HG03571 (cell line): ENCODE data around the gene BUB1B.

ENCODE experiments used
- ATAC-seq: cut with Tn5 transposase; IDR thresholded peaks from one replicate; pipeline ENCODE4 v1.9.1; 2021; ENCODE audit not compliant: unreplicated experiment

The BUB1B gene

DNA sequence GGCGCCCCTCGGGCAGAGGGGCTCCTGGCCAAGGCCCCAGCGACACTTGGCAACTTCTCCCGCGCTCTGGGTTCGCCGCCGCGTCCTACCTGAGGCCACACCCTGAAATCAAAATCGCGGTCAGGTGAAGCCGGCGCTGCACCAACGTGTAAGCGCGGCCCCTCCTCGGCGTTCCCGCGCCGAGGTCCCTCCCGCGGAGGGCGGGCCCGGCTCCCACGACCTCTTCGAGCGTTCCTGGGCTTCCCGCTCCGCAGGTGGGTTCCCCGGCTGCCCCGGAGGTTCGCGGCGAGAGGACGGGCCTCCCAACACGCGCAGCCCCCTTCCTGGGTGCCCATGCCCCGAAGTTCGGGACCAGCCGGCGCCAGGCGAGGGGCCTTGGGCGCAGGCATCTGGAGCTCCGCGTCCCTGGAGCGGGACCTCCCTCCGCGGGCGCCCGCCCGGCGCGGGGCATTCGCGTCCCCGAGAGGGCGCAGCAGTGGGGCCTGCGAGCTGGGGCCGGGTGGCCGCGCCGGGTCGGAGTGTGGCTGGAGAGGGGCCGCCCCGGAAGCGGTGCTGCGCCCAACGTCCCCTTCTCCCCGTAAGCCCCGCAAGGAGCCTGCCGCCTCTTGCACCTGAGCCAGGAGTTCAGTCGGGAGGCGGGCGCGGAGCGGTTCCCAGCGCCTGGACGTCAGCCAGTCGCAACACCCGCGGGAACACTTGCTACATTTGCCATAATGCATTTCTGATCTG, 91.7 kb downstream of the BUB1B start:
- ATAC-seq, result no peak

DNA sequence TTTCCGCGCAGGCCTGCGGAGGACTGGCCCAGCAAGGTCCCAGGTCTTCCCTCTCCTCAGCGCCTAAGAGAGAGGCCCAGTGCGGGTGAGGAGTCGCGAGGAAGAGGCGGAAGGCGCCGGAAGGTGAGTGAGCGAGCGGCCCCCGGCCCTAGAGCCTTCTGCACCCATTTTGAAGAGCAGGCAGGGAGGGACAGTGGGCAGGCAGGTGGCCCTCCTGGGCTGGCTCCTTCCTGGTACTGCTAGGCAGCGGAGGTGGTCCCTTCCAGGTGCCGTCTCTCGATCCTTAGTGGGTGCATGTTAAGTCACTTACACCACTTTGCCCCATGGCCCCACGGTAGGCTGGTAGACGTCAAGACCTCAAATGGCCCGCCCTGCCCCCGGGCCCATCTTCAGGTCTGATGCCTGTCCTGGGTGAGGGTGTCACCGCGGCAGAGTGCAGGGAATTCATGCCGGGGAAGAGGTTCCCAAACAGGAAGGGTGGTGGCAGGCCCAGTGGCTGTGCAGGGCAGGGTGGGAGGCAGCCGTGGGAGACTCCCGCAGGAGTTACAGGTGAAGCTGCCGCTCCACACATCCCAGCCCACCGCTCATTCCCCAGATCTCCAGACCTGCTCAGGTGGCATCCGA, 92.4 kb downstream of the BUB1B start:
- ATAC-seq, result no peak

DNA sequence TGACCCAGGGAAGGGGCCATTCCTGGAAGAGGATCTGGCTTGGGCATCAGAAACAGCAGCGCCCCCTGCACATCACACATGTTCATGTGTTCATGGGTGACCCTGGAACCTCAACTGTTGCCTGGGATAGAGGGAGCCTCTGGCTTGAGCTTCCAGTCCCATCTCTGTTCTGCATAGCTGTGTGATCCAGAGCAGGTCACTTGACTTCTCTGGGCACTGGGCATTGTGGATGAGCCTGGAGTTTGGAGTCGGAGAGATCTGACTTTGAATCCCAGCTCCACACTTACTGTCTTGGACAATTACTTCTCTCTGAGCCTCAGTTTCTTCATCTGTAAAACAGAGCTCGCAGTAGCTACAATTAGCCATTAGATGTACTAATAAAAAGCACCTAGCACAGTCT, 93.6 kb downstream of the BUB1B start:
- ATAC-seq, result no peak

DNA sequence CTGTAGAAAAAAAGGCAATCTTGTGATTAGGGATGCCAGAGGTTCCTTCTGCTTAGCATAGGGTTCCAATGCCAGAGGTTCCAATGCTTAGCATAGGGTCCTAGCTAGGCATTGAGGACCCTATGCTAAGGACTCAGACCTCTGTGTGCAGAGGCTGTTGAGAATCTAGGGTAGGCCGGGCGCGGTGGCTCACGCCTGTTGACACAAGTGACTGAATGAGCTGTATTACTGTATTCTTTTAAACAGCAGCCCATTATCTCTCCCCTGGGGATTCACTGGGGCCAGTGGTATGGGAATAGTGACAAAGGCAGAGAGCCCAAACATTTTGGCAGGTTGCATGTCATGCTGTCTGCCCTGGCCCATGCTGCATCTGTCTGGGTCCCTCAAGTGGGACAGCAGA, 94.2 kb downstream of the BUB1B start:
- ATAC-seq, result no peak

DNA sequence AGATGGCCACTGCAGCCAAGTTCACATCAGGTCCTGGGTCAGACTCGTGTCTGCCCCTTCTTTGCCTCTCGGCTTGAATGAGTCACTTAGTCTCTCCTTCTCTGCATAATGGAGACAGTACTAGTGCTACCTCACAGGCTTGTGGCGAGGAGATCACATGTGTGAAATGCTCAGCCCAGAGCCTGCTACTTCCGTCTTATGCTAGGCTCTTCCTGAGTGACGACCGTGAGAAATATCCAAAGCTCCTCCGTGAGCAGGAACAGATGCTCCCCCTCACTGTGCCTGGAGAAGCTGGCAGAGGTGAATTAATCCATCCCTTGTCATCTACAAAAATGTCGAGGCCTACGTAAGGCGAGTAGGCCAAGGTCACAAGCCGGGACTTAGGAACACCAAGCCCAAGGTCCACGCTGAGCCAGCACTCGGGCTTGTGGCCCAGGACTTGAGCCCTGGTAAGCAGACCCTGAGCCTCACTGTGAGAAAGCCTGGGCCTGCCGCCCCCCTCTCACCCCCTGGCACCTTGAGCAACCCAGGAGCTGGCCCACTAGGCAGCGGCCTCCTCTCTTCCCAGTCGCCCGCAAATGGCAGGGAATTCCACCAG, 95.9 kb downstream of the BUB1B start:
- ATAC-seq, result no peak

DNA sequence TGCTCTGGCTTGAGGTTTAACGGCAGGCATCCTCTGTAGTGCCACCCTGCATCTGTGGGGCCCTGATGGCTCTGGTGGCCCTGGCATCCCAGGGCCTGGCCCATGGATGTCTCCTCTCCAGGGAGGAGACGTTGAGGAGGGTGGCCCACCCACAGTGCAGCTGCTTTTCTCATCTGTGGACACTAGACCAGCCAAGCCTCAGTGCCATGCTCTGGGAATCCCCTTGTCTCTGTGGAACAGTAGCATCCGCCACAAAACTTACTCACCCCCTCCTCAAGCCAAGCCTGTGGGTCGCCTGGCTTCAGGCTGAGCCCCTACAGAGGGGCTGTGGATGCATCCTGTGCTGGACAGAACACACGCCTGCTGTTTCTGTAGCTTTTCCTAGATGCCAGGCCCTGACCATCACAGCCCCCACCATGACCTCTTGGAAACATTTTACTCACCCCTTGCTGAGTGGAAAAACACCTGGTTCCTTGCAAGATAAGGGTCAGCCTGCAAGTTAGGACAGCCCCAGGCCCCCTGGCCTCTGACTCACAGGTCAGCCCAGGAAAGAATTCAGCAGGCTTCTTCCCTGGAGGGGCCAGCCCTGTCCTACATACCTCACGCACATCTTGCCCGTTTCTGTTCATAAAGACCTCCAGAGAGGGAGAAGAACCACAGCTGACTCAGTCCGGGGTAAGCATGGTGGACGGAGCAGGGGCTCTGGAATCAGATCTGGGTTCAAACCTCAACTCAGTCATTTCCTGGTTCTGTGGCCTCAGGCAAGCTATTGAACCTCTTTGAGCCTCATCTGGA, 97.0 kb downstream of the BUB1B start:
- no peak for ATAC-seq

DNA sequence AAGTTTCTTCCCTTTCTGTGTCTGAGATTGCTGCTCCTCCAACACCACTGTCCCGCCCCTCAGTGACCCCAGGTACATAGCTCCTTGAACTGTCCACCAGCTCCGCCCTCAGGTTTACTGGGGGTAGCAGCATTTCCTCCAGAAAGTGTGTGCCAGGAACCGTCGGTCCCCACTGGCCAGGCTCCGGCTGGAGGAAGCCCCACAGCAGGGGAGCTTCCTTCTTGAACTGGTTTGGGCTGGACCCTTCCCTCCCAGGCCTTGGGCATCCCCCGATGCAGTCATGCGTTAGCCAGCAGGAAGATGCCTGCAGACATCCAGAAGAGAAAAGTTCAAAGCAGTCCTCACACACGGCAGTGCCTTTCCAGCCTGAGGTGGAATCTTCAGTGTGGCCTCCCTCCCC, 97.7 kb downstream of the BUB1B start:
- ATAC-seq, result no peak

DNA sequence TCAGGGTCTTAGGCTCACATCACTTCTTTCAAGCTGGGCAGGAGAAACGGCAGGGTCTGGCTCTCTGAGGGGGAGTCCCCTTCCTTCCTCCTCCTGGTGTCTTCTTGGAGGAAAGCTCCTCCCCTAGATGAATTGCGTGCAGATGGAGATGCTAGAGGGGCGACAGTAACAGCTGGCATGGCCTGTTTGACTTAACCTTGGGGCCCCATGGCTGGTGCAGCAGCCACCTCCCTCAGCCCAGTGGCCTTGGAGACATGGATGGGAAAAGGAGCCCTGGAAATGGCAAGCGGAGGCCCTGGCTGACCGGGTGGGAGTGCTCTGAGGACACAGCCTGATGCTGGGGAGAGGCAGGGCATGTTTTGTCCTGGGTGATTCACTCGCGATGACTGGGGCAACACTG, 98.2 kb downstream of the BUB1B start:
- ATAC-seq, result no peak

DNA sequence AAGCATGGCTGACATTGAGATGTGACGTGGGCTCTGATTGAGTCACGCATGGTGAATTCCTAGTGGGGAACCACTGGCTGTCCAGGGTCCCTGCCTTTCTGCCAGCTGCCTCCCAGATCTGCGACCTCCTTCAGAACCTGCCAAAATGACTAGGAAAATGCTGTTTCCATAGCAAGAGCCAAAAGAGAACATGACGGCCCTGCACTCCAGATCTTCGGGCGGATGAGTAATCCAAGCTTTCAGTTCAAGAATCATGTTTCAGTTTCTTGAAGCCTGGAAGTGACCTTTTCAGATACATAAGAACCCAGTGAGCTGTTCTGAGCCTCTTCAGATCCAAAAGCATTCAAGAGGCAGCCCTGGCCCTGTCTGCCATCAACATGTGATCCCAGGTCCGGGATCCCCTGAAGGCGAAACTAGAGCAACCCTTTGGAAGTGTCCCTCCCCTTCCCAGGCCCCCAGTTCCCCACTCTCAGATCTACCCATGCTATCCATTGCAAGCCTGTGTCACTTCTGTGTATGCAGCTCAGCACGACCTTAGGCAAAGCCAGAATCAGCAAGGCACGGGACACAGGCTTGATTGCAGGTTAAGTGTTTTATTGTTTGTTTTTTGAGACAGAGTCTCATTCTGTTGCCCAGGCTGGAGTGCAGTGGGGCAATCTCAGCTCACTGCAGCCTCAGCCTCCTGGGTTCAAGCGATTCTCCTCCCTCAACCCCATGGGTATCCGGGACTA, 102.3 kb downstream of the BUB1B start:
- ATAC-seq, result no peak

DNA sequence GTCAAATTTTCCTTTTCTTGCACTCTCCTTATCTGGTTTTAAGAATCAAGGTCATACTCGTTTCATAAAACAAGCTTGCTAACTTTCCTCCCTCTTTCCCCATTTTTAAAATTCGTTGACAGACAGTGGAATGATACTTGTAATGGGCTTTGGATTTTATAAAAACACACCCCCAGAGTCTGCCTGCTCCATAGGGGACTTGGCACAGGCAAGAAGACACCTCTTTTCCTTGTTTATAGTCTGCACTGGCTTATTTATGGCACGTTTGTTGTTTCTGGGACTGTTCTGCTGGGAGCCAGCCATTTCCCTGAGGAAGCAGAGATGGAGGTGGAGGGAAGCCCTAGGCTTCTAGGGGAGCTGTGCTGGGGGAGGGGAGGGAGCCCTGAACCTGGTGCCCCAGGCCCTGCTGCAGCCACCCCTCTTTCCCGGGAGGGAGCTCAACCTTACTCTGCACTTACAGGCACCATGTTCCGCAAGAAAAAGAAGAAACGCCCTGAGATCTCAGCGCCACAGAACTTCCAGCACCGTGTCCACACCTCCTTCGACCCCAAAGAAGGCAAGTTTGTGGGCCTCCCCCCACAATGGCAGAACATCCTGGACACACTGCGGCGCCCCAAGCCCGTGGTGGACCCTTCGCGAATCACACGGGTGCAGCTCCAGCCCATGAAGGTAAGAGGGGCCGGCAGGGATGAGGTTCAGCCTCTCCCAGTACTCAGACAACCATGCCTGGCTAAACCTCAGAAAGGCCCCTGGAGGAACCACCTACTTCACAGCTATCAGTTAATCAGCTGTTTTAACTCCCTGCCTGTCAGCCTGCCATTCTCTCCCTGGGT, 103.7 kb downstream of the BUB1B start:
- ATAC-seq, result no peak

DNA sequence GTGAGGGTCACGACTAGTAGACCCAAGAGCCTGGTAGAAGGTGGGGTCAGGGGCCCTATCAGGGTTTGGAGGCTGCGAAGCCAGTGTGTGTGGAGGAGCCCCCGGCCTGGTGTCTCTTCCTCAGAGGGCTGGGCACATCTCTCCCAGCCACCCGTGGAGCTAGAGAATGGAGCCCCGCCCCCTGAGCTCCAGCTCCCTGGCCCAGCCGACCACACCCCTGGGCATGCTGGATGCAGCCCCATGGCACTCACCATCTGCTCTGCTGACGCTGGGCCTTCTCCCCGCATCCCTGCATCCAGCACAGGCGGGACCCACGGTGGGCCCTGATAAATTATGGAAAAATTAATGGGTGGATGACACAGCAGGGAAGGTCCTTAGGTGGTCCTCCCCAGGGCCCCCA, 104.5 kb downstream of the BUB1B start:
- ATAC-seq, result no peak

DNA sequence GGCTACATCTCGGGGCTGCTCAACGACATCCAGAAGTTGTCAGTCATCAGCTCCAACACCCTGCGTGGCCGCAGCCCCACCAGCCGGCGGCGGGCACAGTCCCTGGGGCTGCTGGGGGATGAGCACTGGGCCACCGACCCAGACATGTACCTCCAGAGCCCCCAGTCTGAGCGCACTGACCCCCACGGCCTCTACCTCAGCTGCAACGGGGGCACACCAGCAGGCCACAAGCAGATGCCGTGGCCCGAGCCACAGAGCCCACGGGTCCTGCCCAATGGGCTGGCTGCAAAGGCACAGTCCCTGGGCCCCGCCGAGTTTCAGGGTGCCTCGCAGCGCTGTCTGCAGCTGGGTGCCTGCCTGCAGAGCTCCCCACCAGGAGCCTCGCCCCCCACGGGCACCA, 105.0 kb downstream of the BUB1B start:
- ATAC-seq, result no peak

DNA sequence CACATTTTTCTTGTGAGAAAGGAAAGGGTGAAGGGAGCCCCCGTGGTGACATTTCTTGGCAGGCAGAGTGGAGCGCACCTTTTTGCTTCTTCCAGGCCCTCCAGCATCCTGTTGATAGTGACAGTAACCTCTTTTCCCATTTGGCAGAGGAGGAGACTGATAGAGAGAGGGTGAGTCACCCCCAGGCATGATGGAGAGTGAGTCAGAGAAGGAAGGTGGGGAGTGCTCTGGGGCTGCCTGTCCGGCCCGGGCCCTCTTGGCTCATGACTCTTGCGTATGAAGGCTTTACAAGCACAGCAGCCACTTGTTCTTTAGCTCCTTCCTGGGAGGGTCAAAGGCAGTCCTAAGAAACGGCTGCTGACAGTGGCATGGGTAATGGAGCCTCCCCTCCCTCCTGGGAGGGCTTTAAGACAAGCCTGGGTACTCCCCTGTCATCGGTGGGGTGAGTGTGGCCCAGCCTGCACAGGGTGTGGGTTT, 106.0 kb downstream of the BUB1B start:
- no peak for ATAC-seq

DNA sequence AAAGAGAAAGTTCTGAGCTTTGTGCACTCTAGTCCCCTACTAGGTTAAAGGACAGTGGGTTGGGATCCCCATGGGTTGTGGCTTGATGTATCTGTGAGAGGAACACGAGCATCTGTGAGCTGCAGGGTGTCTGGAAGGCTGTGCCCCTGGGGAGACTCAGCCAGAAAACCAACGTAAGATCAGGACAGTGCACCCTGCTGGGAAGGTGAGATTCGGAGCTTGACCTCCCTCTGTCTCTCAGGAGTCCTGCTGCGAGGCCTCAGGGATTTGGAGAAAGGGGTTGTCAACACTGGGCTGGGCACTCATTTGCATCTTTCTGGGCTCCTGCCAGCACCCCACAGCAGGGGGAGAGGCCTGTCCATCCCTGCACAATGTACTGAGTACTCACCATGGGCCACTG, 106.8 kb downstream of the BUB1B start:
- ATAC-seq, result no peak

DNA sequence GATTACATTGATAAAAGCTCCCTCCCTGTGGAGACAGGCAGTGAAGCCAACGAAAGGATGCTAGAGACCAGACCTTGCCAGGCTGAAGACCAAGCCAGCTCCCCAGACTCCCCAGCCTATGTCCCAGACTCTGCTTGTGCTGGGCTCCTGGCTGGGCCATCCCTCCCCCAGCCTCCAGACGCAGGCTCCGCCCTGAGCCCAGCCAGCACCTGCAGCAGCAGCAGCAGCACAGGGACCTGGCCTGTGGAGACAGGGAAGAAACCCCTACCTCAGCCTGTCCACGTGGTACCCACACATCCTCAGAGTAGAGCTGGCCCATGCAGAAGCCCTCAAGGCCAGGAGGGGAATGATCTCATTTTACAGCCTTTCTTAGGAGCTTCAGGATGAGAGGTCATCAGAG, 108.7 kb downstream of the BUB1B start:
- no peak for ATAC-seq

DNA sequence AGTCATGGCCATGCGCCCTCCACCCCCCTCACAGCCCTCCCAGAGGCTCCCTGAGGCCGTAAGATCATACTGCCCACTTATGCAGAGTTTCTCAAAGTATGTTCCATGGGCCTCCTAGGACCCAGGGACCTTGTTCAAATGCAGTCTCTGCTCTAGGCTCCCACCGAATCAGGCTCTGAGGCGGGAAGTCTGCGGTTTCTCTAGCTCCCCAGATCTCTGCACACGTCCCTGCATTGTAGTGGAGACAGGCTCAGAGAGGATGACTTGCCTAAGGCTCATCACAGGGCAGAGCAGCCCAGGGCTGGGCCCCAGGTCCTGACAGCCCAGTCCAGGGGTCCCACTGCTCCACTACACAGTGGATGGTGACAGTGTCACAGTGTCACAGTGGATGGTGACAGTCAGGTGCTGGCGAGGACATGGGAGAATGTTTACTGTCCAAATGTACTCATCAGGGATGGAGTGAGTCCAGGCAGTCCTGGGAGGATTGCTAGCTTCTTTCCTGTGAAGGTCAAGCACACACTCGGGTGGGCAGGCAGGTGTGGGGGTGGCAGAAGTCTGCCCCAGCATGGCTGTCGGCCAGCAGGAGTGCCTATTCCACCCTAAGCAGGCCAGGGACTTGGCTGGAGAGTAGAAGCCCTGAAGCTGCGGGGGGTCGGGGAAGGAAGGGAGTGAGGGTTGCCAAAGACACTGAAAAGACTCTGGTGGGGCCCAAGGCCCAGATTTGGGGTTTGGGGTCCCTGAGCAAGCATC, 109.6 kb downstream of the BUB1B start:
- ATAC-seq, result no peak
